Neural cell (in vitro differentiated cells): ENCODE results near the gene SLC45A1.

Source experiments
- CTCF ChIP-seq: fragments of 450-650 bp; IDR thresholded peaks from 2 replicates; pipeline ENCODE4 v1.5.1; 2014; ENCODE audit warnings: antibody characterized with exemption, mild to moderate bottlenecking, moderate library complexity; ENCODE audit not compliant: poor library complexity, severe bottlenecking
- REST ChIP-seq: IDR thresholded peaks from 2 replicates; pipeline ENCODE4 v1.6.1; 2012; ENCODE audit warnings: borderline replicate concordance

- no peak for TF ChIP-seq CTCF
- TF ChIP-seq REST = no peak
These were observed 49.8 kb downstream of the SLC45A1 start for GRCh38 chr1:8367571-8368194.
